GM10266 (cell line): ENCODE results near the gene MRPL58.
"Not testable (repeated sequence)": the region's sequence is repeated elsewhere in the genome, so short reads cannot be mapped to it uniquely, and the experiment has no call there.

Experiments
- DNase-seq: peaks from one replicate; pipeline ENCODE4 v3.0.0; 2012; ENCODE audit errors: extremely low spot score
- TF ChIP-seq, protein P1 (sequence below): IDR thresholded peaks from 2 replicates; pipeline ENCODE4 v1.5.1; 2012; ENCODE audit warnings: mild to moderate bottlenecking, low read depth; ENCODE audit not compliant: control insufficient read depth, insufficient read depth; ENCODE audit errors: missing control alignments

Gene MRPL58

DNA sequence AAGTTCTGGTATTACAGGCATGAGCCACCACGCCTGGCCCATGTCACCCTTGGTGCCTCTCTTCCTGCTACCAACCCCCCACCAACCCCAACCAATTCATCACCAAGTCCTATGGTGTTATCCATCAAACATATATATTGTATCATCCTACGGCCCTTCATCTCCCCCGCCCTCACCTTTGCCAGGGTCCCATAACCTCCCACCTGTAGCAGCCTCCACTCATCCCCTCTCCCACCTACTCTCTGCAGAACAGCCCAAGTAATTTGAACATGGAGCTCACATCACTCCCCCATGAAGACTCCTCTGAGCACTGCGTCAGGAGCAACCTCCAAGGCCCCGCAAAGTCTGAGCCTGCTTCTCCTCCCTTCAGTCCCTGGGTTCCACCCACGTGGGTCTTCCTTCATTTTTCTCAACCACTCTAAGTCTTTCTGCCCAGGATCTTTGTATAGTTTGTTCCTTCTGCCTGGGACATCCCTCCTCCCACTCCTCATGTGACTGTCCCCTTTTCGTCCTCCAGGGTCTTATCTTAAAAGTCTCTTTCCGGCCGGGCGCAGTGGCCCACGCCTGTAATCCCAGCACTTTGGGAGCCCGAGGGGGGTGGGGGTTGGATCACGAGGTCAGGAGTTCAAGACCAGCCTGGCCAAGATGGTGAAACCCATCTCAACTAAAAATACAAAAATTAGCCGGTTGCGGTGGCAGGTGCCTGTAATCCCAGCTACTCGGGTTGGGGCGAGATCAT is 32.9 kb upstream of the MRPL58 start:
- TF ChIP-seq, protein P1, sequence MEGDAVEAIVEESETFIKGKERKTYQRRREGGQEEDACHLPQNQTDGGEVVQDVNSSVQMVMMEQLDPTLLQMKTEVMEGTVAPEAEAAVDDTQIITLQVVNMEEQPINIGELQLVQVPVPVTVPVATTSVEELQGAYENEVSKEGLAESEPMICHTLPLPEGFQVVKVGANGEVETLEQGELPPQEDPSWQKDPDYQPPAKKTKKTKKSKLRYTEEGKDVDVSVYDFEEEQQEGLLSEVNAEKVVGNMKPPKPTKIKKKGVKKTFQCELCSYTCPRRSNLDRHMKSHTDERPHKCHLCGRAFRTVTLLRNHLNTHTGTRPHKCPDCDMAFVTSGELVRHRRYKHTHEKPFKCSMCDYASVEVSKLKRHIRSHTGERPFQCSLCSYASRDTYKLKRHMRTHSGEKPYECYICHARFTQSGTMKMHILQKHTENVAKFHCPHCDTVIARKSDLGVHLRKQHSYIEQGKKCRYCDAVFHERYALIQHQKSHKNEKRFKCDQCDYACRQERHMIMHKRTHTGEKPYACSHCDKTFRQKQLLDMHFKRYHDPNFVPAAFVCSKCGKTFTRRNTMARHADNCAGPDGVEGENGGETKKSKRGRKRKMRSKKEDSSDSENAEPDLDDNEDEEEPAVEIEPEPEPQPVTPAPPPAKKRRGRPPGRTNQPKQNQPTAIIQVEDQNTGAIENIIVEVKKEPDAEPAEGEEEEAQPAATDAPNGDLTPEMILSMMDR: no peak
- no peak for DNase-seq

DNA sequence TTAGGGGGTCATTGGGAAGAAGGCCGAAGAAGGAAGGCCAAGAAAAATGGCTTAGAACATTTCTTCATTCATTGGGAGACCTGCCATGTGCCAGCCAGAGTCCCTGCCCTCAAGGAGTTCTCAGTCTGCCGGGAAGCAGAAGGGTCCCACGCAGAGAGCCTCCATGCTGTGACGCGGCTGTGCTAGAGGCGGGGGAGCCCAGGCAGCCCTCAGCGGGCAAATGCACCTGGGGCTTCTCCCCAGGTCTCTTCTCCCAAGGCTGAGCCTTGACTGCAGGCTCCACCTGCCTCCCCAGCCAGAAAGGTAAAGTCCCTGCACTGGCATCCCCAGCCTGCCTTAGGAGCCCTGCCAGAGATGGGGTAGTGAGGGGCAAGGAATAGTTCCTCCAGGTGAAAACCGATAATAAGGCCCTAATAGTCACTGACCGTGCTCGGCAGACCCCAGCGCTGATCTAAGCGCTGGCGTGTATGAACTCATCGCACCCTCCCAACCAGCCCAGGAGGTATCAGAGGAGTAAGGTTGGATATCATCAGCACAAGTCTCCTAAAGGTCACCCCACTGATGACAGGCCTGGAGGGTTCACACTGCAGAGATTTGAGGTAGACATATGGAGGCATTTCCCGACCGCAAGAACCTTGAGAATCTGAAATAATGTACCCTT is 31.0 kb upstream of the MRPL58 start:
- TF ChIP-seq, protein P1: no peak
- DNase-seq: no peak

DNA sequence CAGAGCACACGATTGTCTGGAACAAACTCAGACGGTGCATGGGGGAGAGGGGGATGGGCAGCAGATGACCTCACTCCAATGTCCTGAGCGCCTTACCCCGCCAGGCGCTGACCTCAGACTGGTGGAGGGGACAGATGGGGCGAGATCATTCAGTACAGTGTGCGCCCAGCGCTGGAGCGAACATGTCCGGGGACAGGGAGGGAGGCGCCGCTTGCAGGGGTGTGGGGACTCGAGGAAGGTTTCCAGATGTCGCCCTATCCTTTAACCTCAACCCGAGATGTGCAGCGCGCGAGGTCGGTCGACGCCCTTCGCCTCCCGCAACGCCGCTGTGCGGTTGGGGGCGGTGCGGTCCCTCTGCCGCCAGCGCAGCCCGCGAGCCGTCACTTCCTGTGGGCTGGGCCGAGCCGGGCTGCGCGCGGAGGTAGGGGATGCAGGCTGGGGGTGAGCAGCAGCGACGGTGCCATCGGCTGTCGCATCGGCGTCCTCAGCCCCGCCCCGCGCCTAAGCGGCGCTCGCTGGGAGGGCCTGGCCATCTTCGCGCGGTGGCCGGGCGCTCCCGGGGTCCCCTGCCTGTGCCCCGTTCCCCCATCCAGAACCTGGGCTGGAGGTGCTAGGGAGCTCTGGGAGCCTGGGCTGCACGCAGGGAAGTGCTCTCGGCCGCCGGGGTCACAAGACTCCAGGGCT is 30.3 kb upstream of the MRPL58 start:
- TF ChIP-seq, protein P1: no peak
- DNase-seq: peak; percentile 79

DNA sequence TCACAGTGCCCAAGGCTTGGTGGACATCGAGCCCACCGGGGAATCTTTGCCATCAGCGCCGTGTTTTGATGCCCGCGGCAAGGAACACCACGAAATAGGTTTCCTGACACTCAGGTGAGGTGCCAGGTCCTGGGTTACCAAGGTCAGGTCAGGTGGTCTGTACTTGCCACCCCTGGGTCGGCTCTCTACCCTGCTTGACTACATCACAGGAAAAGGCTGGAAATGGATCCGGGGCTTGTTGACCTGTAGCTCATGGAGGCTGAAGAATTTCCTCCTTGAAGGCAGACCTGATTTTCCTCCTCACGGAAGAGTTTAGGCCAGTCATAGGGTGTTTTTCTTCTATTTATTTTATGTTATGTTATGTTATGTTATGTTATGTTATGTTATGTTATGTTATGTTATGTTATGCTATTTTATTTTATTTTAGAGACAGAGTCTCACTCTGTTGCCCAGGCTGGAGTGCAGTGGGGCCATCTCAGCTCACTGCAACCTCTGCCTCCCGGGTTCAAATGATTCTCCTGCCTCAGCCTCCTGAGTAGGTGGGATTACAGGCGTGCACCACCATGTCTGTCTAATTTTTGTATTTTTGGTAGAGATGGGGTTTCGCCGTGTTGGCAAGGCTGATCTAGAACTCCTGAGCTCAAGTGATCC is 29.7 kb upstream of the MRPL58 start:
- not testable (repeated sequence) for DNase-seq

DNA sequence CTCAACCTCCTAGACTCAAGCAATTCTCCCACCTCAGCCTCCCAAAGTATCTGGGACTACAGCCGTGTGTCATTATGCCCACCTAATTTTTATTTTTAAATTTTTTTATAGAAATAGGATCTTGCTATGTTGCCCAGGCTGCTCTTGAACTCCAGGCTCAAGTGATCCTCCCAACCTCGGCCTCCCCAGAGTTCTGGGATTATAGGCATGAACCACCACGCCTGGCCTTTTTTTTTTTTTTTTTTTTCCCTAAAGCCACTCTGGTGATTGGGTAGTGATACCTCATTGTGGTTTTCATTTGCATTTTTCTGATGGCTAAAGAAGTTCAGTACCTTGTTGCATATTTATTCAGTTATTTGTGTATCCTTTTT is 26.3 kb upstream of the MRPL58 start:
- DNase-seq: no peak
- TF ChIP-seq, protein P1: no peak

DNA sequence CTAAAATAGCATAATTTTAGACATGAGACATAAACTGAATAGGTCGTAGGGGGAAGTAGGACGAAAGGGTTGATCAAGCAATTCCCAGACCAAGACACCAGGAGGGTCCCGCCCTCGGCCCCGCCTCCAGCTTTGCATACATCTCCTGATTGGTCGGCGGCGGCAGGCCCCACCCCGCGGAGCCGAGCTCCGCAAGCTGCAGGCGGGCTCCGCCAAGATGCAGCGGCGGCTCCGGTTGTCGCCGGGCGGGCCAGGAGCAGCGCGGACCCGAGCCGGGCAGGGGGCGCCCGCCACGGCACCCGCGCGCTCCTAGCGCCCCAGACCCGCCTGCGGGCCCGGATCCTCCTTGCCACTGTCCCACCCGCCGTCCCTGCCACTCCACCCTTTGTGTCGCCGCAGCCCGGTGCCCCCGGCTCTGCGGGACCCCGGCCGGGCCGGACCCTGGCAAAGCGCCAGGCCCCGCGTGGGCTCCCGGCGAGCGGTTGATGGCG is 25.0 kb upstream of the MRPL58 start, which contains the start of gene CDR2L:
TSS of gene CDR2L (plus strand) at position 215 of the 491 bp plus-strand sequence. CDS start 412 bp downstream, outside the sequence.
- DNase-seq: peak; percentile 97
- TF ChIP-seq, protein P1: no peak

DNA sequence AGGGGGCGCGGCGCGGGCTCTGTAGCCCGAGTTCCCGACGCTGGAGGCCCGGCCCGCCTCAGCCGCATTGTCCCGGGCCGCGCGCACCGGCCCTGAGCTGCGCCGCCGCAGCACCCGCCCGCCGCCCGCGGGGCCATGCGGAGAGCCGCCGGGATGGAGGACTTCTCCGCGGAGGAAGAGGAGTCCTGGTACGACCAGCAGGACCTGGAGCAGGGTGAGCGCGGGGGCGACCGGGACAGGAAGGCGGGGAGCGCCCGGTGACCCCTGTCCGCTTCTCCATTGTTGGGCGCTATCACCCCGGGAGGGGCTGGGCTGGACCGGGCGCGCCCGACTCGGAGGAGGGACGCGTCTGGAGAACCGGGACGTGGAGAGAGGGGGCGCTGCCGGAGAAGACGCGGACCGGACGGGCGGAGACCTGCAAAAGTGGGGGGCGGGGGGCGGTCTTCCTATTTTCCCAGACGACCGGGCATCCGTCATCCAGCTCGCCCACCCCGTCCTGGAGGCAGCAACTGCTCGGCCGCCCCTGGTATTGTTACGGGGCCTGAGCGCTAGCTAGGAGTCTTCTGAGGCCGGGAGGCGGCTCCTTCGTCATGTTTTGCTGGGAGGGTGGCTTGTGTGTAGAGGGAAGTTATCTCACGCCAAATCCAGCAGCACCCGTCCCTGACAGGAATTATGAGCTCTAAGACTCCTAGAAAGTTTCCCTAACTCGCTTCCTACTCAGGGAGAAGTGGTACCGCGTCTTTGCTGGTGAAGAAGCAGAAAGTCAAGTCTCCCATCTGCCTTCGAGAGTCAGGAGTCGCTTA is 24.4 kb upstream of the MRPL58 start:
- TF ChIP-seq, protein P1: no peak
- DNase-seq: no peak
